OCI-LY1 (cell line): ENCODE results near the gene CMTM7.

Experiments used
- EZH2 ChIP-seq: fragments of 200-600 bp; sonication (generic), shearing (Covaris generic); IDR thresholded peaks from 2 replicates; pipeline ENCODE4 v1.8.0; 2017; ENCODE audit warnings: borderline replicate concordance, mixed run types, mild to moderate bottlenecking, antibody characterized with exemption, low read length, moderate library complexity, mixed read lengths
- TF ChIP-seq, protein P1 (sequence below): fragments of 200-600 bp; sonication (generic), shearing (Covaris generic); IDR thresholded peaks from 2 replicates; pipeline ENCODE4 v1.5.1; 2017; ENCODE audit warnings: mild to moderate bottlenecking, antibody characterized with exemption, low read length, moderate library complexity, mixed read lengths

DNA sequence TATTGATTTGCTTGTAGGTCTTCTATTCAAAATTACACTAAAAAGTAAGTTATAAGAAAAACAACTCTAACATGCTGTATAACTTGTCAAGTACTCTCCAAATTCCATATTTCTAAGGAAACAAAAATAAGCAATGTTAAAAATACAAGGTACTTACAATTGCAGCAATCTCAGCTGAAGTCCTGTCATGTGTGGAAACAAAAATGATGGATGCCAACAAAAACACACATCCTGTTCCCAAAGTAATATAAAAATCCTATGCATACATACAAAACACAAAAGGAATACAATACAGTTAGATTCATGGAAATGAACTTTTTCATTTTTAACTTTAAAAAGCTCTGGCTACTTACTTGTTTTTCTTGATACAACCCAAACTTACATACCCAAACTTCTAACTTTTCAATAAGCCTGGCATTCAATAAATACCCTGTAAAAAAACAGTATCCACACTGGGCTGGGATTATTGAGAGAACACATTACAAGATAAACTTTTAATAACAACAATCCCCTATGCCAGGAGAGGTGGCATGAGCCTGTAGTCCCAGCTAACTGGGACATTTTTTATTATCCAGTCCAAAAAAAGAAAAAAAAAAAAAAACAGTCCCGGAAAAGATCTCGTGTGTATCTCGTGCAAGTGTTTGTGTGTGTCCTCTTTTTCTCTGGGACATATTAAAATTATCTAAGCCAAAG is 96.3 kb downstream of the CMTM7 start:
- TF ChIP-seq EZH2 = no peak
- TF ChIP-seq, protein P1, sequence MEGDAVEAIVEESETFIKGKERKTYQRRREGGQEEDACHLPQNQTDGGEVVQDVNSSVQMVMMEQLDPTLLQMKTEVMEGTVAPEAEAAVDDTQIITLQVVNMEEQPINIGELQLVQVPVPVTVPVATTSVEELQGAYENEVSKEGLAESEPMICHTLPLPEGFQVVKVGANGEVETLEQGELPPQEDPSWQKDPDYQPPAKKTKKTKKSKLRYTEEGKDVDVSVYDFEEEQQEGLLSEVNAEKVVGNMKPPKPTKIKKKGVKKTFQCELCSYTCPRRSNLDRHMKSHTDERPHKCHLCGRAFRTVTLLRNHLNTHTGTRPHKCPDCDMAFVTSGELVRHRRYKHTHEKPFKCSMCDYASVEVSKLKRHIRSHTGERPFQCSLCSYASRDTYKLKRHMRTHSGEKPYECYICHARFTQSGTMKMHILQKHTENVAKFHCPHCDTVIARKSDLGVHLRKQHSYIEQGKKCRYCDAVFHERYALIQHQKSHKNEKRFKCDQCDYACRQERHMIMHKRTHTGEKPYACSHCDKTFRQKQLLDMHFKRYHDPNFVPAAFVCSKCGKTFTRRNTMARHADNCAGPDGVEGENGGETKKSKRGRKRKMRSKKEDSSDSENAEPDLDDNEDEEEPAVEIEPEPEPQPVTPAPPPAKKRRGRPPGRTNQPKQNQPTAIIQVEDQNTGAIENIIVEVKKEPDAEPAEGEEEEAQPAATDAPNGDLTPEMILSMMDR = no peak
